A549 treated with Hydrocortisone at 1 μM for 4 hours (cell line): ENCODE results near the gene CPNE5. TPM values are rescaled to one million over a fixed set of nuclear protein-coding genes. Genes with fewer than 3 reads are reported as not detected.

ENCODE experiments used
- total RNA-seq: library from RNA; stranded (reverse); fragments of 200-300 nt; extraction: Qiagen RNA extraction; gene quantifications from 5 replicates; pipeline ENCODE4 v1.2.3, GENCODE V29; 2022

CPNE5 gene
- total RNA-seq, result 0.12 to 0.16 TPM (median 0.14 TPM) in 5 replicates

DNA sequence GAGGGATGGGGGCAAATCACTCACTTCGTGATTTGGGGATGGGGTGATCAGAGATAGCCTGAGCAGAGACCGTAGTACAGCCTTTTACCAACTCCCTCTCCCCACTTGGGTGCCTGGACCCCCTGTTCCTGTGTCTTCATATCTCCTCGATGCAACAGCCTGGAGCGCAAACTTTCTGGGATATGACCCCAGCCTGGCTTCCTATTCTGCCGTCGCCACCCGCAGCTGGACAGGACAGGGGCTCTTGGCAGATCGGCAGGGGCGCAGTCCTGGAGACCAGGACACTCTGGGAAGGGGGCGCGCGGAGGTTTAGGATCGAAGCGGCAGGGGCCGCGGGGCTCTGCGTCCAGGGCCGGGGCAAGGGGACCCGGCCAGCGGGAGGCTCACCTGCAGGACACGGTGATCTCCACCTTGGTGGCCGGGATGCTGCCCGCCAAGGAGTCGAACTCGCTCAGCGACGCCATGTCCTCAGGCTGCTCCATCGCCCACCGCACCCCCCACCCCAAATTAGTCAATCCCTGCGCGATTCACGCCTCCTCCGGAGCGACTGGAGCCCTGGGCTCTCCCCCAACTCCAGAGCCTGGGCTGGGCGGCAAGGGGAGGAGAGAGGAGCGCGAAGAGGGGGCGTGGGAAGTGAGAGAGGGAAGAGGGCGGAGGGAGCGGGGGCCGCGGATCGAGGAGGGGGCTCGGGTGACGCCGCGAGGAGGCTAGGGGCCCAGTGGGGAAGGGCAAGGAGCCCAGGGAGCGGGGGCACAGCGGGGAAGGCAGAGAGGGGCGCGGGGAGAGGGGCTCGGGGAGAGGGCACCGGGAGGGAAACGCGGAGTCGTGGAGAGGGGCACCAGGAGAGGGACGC lies at the start of gene CPNE5:
Gene CPNE5, minus strand, starts transcription at position 549 of the 853 bp plus-strand sequence. Its CDS starts 67 bp downstream, at position 482.

DNA sequence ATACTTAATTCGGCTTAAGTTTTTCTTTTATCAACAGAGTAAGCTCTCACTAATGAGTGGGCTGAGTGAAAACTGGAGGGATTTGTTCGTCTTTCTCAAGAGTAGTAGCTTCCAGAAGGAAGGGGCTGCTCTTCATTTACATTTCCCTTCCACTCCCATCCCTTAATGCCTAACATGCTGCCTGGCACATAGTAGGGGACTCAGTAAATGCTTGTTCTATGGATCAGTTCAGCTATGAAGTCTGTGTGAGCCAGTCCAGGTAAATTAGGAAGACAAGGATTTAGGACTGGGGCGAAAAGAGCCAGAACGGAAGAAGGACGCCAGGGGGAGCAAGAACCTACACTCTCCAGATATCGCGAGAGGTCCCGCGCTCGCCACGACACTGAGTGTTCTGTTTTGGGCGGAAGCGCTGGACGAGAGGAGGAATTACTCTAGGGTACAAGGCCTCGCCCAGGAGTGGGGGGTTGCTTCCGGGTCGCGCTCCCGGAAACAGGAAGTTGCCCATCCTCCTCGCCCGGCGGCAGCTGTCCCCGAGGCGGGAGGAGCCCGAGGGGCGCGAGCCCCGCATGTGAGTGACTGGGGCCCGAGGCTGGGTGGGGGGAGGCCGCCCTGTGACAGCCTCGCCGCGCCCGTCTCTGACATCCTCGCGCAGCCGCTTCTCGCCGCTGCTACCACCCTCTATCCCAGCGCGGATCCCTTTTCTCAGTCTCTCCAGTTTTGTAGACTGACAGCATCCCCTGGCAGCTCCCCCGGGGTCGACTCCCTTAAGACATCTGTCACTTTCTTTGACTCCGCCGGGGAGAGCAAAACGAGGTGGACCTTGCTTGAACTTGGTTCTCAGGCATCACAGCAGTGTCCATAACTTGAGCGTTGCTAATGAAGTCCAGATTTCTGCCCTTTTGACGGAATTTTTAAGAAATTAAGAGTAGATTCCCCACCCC lies 46.5 kb upstream of the CPNE5 start, which contains the start of gene C6orf89:
Gene C6orf89, plus strand, starts transcription at position 492 of the 941 bp plus-strand sequence. CDS start 13,493 bp downstream, outside the sequence.

DNA sequence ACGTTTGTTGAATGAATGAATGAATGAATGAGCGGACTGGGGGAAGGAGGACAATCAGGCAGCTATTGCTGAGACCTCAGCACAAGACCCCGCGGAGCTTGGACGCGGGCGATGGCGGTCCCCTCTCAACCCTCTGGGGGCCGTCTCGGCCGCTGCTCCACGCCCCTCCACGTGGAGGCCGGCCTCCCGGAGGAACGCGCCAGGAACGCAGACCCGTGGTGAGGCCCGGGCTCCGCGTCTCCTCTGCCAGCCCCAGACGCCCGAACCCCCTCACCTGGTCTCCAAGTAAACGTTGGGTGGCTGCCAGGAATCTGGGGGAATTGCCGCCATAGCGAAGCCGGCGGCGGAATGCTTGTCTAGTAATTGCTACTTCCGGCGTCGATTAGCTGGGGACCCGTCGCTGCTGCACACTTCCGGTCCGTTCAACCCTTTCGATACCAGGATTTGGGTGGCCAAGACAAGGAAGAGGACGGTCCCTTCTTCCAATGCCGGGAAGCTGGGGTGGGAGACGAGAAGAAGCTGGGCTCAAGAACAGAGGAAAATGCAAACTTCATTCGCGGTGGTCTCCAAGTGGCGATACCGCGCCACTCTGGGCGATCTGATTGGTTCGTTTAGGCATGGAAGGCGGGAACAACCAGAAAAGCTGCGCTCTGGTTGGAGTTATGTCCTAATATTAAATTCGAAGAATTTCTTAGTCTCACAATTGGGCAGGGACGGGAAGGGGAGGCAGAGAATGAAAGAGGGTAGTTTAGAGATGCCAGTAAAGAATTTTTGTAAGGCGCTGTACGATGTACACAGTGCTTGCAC lies 35.4 kb upstream of the CPNE5 start, which contains the start of gene PPIL1:
Gene PPIL1, minus strand, starts transcription at position 361 of the 807 bp plus-strand sequence. Its CDS starts 31 bp downstream, at position 330.

DNA sequence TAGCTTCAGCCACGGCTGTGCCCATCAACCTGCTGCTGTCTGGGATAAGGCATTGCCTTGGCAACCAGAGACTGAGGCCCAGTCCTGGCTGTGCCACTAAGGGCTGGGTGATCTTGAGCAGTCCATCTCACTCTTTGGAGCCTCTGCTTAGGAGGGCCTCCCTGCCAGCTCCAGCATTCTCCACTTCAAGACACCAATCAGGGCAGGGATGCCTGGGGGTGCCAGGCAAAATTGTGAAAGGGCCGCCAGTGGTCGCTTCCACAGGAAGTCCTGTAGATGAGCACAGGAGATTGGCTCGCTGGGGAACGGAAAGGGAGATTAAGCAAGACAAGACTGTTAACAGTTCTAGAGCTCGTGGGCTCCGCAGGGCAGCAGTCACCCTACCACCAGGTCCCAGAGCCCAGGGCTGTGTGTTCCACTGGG lies 141.8 kb downstream of the CPNE5 start, which contains the start of gene RAB44:
Gene RAB44, plus strand, starts transcription at position 346 of the 423 bp plus-strand sequence. CDS start 6,410 bp downstream, outside the sequence.

Other genes starting within 250 kb of the CPNE5 start
- gene SRSF3, start 245.1 kb downstream of the CPNE5 start, total RNA-seq, result 491 to 694 TPM (median 517 TPM) in 5 replicates
- 251 to 309 TPM (median 299 TPM) in 5 replicates for gene CDKN1A, start 160.7 kb downstream of the CPNE5 start, total RNA-seq
- gene RAB44, start 141.6 kb downstream of the CPNE5 start, total RNA-seq, result 0.02 to 0.07 TPM (median 0.05 TPM) in 3 of 5 replicates, not detected in the others
- 42.2 to 48.5 TPM (median 46.1 TPM) in 5 replicates for gene PPIL1, start 35.4 kb upstream of the CPNE5 start, total RNA-seq
- gene C6orf89, start 46.5 kb upstream of the CPNE5 start, total RNA-seq, result 14.5 to 19.4 TPM (median 17.1 TPM) in 5 replicates
- gene PI16, start 115.3 kb upstream of the CPNE5 start, total RNA-seq, result not detected in 5 replicates
- gene MTCH1, start 146.8 kb upstream of the CPNE5 start, total RNA-seq, result 119 to 134 TPM (median 133 TPM) in 5 replicates
- gene FGD2, start 166.2 kb upstream of the CPNE5 start, total RNA-seq, result 0.03 TPM in 1 of 5 replicates, not detected in the others